HEK293T (cell line): ENCODE measurements around the gene NVL.

Experiments
- CTCF ChIA-PET: fragments of 350-600 bp; formaldehyde crosslinking; extraction: SDS; loops from one replicate; lab custom pipeline; 2021; ENCODE audit warnings: antibody characterized with exemption, inconsistent platforms; lab: Yijun Ruan, JAX
- POLR2A ChIA-PET: fragments of 350-600 bp; formaldehyde crosslinking; extraction: SDS; loops from one replicate; lab custom pipeline; 2020; ENCODE audit warnings: antibody characterized with exemption, inconsistent platforms; lab: Yijun Ruan, JAX
- DNase-seq: peaks from one replicate; pipeline ENCODE4 v3.0.0; 2012; ENCODE audit warnings: mixed read lengths; ENCODE audit errors: extremely low spot score
- ARNT ChIP-seq: fragments of 450-650 bp; IDR thresholded peaks from 2 replicates; pipeline ENCODE4 v1.6.1; 2017; ENCODE audit warnings: mild to moderate bottlenecking
- BHLHE40 ChIP-seq: fragments of 450-650 bp; IDR thresholded peaks from 2 replicates; pipeline ENCODE4 v1.6.1; 2016; ENCODE audit warnings: mild to moderate bottlenecking, moderate library complexity, borderline replicate concordance
- CTBP1 ChIP-seq: fragments of 450-650 bp; IDR thresholded peaks from 2 replicates; pipeline ENCODE4 v1.6.1; 2016; ENCODE audit warnings: borderline replicate concordance
- ELF4 ChIP-seq: fragments of 450-650 bp; IDR thresholded peaks from 2 replicates; pipeline ENCODE4 v1.6.1; 2017; ENCODE audit warnings: antibody characterized with exemption
- FOXA1 ChIP-seq: fragments of 450-650 bp; IDR thresholded peaks from 2 replicates; pipeline ENCODE4 v1.6.1; 2016; ENCODE audit warnings: mild to moderate bottlenecking
- FOXK2 ChIP-seq: fragments of 450-650 bp; IDR thresholded peaks from 2 replicates; pipeline ENCODE4 v1.6.1; 2016; ENCODE audit warnings: mild to moderate bottlenecking
- HDGF ChIP-seq: fragments of 450-650 bp; IDR thresholded peaks from 2 replicates; pipeline ENCODE4 v1.6.1; 2017; ENCODE audit warnings: antibody characterized with exemption, borderline replicate concordance
- L3MBTL2 ChIP-seq: fragments of 450-650 bp; conservative IDR thresholded peaks from 2 replicates; pipeline ENCODE4 v1.6.1; 2016; ENCODE audit warnings: mild to moderate bottlenecking
- LEF1 ChIP-seq: fragments of 450-650 bp; IDR thresholded peaks from 2 replicates; pipeline ENCODE4 v1.6.1; 2017; ENCODE audit warnings: mild to moderate bottlenecking, borderline replicate concordance
- NFRKB ChIP-seq: fragments of 450-650 bp; IDR thresholded peaks from 2 replicates; pipeline ENCODE4 v1.6.1; 2016; ENCODE audit warnings: mild to moderate bottlenecking, moderate library complexity
- SP1 ChIP-seq: fragments of 450-650 bp; IDR thresholded peaks from 2 replicates; pipeline ENCODE4 v1.6.1; 2017
- SUZ12 ChIP-seq: fragments of 450-650 bp; IDR thresholded peaks from 2 replicates; pipeline ENCODE4 v1.6.1; 2016; ENCODE audit warnings: mild to moderate bottlenecking
- TARDBP ChIP-seq: fragments of 450-650 bp; IDR thresholded peaks from 2 replicates; pipeline ENCODE4 v1.6.1; 2016
- ZNF384 ChIP-seq: fragments of 450-650 bp; IDR thresholded peaks from 2 replicates; pipeline ENCODE4 v1.6.1; 2016
- TF ChIP-seq, protein P1 (sequence below): fragments of 450-650 bp; IDR thresholded peaks from 2 replicates; pipeline ENCODE4 v1.6.1; 2016

NVL gene

DNA sequence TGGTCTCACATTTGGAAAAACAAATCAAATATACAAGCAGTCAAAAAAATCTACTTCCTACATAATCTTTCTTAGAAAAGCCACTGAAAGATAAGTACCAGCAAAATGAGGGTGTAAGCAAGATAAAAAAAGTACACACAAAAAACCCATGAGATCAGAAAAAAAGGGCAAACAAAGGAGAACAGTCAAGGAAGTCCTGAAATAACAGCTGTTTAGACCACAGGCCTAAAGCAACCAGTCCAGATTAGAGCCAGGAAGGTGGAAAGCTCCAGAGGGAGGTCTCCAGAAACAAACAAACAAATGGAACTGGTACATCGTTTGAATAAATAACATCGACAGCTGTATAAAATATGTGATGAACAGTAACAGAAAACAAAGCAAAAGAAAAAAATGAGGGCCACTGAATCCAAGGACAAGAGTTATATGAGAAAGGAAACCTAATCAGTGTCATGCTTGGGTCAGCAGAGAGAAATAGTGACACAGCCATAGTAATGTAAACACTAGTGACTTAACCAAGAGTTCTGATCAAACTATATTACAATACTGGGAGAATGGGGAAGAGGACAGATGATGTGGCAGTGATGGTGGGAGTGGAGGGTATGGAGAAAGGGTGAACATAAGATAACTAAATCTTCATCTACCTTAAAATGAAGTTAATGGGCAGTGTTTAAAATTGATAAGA is 67.5 kb downstream of the NVL start:
- no peak for DNase-seq
- CTCF ChIA-PET, result interaction anchor here (1.2 kb wide), 1 partner anchor 146 kb away, joined by 3 read pairs; no protein-coding TSS in a partner anchor
- POLR2A ChIA-PET, result no interaction called here
- no peak for TF ChIP-seq FOXK2
- TF ChIP-seq TARDBP, result no peak
- TF ChIP-seq ZNF384, result no peak
- TF ChIP-seq L3MBTL2, result no peak
- TF ChIP-seq BHLHE40, result no peak

DNA sequence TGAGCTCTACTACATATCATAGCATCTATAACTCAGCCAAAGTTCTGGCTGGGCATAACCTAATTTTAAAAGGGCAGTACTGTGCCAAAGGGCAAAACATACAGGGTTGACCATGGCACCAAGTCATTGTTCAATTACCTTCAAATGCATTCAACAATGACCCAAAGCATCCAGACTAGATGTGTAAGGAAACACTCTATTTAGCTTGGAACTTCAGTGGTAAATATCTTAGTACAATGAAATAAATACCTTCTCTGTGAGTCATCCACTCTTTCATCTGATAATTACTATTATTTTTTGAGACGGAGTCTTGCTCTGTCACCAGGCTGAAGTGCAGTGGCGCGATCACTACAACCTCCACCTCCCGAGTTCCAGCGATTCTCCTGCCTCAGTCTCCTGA is 70.0 kb downstream of the NVL start:
- ChIA-PET POLR2A (no interaction called here), CTCF (no interaction called here)
- DNase-seq, result no peak
- TF ChIP-seq LEF1 (no peak), ZNF384 (no peak), FOXA1 (no peak), NFRKB (no peak), TARDBP (no peak), FOXK2 (no peak), L3MBTL2 (no peak), ARNT (no peak), CTBP1 (no peak)

DNA sequence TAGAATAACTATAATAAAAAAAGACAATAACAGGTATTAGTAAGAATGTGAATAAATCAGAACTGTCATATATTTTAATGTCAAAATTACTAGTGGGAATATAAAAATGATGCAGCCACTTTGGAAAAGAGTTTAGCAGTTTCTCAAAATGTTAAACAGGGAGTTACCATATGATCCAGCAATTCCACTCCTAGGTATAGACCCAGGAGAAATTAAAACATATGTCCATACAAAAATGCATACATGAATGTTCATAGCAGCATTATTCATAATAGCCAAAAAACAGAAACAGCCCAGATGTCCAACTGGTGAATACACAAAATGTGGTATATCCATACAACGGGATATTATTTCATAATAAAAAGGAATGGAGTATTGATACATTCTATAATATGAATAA is 71.6 kb downstream of the NVL start:
- no peak for TF ChIP-seq L3MBTL2
- no peak for TF ChIP-seq ELF4
- TF ChIP-seq ZNF384, result no peak
- TF ChIP-seq LEF1, result no peak
- no peak for TF ChIP-seq NFRKB
- TF ChIP-seq TARDBP, result no peak
- POLR2A ChIA-PET, result no interaction called here
- CTCF ChIA-PET, result no interaction called here
- no peak for DNase-seq

DNA sequence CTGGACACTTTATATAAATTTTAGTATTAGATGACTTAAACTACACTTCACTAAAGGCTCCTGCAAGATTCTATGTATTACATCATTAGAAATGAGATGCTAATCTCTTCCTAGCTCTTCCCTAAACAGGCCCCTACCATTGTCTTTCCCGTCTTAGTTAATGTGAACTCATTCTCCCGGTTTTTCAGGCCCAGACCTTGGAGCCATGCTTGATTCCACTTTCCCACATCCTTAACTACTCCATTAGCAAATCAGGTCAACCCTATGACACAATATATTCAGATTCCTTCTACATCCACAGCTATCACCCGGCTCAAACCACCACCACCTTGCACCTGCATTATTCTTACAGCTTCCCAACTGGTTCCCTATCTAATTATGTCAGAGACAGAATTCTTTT is 73.3 kb downstream of the NVL start:
- ChIA-PET POLR2A (no interaction called here), CTCF (no interaction called here)
- TF ChIP-seq CTBP1, result no peak
- no peak for DNase-seq

DNA sequence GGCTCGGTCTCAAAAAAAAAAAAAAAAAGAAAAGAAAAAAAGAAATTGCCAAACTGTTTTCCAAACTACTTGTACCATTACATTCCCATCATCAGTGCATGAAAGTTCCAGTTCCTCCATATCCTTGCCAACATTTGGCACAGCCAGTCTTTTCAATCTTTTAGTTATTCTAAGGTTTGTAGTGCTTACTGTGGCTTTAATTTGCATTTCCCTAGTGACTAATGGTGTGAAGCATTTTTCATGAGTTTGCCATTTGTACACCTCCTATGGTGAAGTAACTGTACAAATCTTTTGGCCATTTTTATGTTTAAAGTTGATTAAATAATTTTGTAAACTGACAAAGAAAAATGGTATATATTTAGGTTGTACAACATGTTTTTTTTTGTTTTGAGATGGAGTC is 76.3 kb downstream of the NVL start:
- TF ChIP-seq ELF4 (no peak), NFRKB (no peak), ZNF384 (peak; percentile 45; the same call in 1 of the 2 replicates), FOXK2 (no peak), SP1 (no peak)
- TF ChIP-seq, protein P1, sequence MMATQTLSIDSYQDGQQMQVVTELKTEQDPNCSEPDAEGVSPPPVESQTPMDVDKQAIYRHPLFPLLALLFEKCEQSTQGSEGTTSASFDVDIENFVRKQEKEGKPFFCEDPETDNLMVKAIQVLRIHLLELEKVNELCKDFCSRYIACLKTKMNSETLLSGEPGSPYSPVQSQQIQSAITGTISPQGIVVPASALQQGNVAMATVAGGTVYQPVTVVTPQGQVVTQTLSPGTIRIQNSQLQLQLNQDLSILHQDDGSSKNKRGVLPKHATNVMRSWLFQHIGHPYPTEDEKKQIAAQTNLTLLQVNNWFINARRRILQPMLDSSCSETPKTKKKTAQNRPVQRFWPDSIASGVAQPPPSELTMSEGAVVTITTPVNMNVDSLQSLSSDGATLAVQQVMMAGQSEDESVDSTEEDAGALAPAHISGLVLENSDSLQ, result no peak
- ChIA-PET CTCF (no interaction called here), POLR2A (no interaction called here)
- DNase-seq, result no peak

DNA sequence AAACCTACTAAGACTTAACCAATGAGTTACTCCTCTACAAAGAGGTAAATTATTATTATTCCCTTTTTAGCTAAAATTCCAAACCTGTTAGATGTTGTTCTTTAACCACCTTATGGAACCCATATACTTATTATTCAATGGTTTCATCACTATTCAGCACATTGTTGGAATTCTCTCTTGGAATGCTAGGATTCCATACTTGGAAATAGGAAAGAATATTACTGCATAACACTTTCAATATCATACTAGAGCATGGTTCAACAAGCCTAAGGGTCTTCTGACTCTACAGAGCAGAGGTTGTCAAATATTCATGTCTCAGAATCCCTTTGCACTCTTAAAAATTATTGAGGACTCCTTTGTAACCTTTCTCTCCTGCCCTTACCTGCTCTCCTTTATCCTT is 77.5 kb downstream of the NVL start:
- POLR2A ChIA-PET, result no interaction called here
- DNase-seq, result no peak
- TF ChIP-seq L3MBTL2 (no peak), ELF4 (no peak), SP1 (no peak), TARDBP (no peak)
- CTCF ChIA-PET, result no interaction called here

DNA sequence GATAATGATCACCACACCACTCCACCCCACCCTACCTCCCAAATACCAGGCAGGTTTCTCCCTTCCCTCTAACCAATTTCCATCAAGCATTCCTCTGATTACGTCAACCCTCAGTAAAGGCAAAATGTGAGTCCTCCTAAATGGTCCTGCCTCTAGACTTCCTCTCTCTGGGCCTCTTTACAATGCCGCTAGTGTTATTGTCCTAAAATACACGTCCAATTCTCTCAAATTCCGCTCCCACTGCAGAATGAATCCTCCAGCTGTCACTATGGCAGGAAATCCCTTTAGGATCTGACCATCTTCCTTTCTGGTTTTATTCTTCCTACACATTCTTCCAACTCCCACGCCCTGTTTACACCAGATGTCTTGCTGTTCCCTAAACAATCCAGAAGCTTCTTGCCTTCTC is 78.2 kb downstream of the NVL start:
- no peak for TF ChIP-seq NFRKB
- TF ChIP-seq, protein P1, result no peak
- no peak for TF ChIP-seq ZNF384
- no peak for TF ChIP-seq SUZ12
- no peak for TF ChIP-seq BHLHE40
- no peak for TF ChIP-seq ELF4
- TF ChIP-seq CTBP1, result no peak
- TF ChIP-seq TARDBP, result no peak
- TF ChIP-seq FOXA1, result no peak
- CTCF ChIA-PET, result interaction anchor here (0.6 kb wide), 1 partner anchor 59 kb away, joined by 5 read pairs; no protein-coding TSS in a partner anchor
- POLR2A ChIA-PET, result no interaction called here
- DNase-seq, result no peak

DNA sequence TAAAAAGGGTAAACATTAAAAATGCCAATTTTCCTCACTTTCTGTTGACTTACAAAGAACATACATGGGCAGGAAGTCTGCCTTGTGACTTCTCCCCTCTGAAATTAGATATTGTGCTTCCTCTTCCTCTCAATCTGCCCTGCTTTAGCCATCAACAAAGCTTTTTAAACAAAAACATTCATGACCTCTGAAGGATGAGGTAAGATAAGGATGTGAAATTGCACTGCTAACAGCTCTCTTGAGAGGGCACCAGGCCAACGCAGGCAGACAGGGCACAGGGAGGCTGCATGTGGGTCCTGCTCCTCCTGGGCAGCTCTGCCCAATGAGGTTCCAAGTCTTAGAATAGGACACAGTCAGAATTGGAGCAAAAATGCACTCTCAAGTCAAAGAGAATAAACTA is 84.8 kb downstream of the NVL start:
- CTCF ChIA-PET, result no interaction called here
- POLR2A ChIA-PET, result no interaction called here
- DNase-seq, result no peak
- TF ChIP-seq ELF4 (no peak), ZNF384 (no peak)

DNA sequence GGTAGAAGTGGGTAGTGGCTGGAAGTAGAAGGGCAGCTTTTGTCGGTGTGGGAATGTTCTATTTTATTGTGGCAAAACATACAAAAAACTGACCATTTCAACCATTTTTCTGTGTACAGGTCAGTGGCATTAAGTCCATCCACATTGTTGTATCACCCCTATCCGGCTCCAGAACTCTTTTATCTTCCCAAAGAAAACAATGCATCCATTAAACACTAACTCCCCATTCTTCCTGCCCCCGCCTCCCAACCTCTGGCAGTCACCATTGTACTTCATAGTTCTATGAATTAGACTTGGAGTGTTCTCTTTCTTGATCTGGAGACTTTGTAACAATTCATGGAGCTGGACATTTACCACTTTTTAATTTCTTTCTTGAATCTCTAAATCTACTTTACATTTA is 91.2 kb downstream of the NVL start:
- no peak for DNase-seq
- ChIA-PET POLR2A (no interaction called here), CTCF (no interaction called here)
- TF ChIP-seq L3MBTL2 (no peak), HDGF (no peak), NFRKB (no peak), ARNT (no peak), LEF1 (no peak), ELF4 (no peak), SP1 (no peak), TARDBP (no peak), FOXK2 (no peak)
- TF ChIP-seq, protein P1, result no peak
